ELR (cell line): ENCODE results near the gene ORAI2.

ENCODE experiments used
- DNase-seq: peaks from one replicate; pipeline ENCODE4 v3.0.0-alpha.2; 2015; ENCODE audit warnings: low read depth

The ORAI2 gene

GRCh38 chr7:102415685-102416225, 17.6 kb upstream of the ORAI2 start:
- no peak for DNase-seq

- DNase-seq: no peak
Measured at GRCh38 chr7:102416406-102416805, 17.0 kb upstream of the ORAI2 start.

- no peak for DNase-seq
Measured at GRCh38 chr7:102417105-102417504, 16.3 kb upstream of the ORAI2 start.

GRCh38 chr7:102418592-102418991, 14.8 kb upstream of the ORAI2 start:
- no peak for DNase-seq

- no peak for DNase-seq
Measured at GRCh38 chr7:102421706-102422240, 11.6 kb upstream of the ORAI2 start.

GRCh38 chr7:102424129-102424551, 9.2 kb upstream of the ORAI2 start:
- DNase-seq: no peak

DNA sequence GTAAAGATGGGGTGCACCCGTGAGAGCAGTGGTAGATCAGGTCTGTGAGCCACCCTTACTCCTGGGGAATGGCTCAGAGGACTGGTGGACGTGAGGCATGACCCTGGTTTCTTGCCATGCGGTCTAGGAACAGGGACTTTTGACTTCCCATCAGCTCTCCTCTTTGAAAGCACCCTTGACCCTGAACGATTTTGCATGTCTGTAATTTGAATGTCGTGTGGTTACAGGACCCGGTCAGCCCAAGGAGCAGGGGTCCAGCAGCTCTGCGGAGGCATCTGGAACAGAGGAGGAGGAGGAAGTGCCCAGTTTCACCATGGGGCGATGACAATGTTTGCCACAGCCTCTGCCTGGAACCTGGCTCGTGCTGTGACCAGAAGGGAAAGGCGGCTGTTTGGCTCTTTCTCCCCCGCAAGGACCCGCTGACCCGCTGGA, 8.6 kb upstream of the ORAI2 start:
- DNase-seq: no peak

- no peak for DNase-seq
Measured at GRCh38 chr7:102425639-102426267, 7.6 kb upstream of the ORAI2 start.

- DNase-seq: no peak
Measured at GRCh38 chr7:102426268-102427018, 6.9 kb upstream of the ORAI2 start.

GRCh38 chr7:102427019-102427405, 6.4 kb upstream of the ORAI2 start:
- DNase-seq: no peak

DNA sequence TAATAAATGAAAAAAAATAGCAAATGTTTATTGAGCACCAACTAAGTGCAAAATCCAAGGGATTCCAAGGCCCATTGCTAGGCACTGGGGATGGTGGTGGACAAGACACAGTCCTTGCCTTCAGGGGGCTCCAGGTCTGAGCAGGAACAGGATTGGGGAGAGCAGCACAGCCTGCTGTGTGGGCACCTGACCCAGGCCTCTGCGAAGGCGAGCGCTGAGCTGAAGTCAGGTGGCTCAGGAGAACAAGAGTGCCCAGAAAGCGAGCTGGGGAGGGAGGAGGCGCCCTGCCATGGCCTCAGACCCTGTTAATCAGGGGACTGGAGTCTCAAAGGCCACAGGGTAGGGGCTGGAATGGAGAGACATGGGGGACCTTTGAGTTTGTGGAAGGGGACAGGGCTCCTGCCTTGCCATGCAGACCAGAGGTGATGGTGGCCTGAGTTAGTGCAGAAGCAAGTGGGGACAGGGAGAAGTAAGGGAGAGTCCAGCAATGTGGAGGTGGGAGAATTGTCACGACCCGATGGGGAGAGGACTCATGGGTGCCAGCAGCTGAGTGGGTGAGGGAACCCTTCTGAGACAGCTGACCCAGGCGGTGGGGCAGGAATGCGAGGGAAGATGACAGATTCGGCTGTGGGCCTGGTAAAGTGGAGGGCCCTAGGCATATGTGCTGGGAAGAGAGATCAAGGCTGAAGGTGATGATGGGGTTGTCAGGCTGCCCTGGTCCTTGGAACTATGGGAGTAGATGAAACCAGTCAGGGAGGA, 4.1 kb upstream of the ORAI2 start:
- no peak for DNase-seq

DNA sequence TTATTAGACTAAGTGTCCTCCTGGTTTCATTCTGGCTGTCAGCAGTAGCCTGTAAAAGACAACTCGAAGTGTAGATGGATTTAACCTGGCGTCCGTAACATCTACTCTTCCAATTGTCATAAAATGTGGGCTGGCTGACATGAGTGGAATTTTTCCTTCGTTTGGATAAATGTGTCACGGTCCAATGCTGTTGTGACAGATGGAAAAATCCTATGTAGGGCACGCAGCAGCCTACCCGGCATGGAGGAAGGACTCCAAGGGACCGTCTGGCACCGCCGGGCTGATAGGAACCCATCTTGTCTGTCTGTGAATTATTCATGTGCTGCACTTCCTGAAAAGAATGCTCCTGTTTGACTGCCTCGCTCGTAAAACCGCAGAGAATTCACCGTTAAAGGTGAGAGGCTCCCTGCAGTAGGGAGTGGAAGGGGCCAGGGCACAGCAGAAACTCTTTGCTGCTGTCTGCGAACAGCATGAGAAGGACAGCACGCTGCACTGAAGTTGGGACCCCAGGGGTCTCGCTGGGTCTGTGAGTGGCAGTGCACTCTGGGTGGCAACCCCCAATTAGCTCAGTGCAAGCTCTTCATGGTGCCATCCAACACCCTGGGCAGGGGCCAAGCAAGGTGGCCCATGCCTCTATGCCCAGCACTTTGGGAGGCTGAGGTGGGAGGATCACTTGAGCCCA, 1.6 kb upstream of the ORAI2 start:
- no peak for DNase-seq

- DNase-seq: no peak
Measured at GRCh38 chr7:102432442-102433218, 745 bp upstream of the ORAI2 start.

DNA sequence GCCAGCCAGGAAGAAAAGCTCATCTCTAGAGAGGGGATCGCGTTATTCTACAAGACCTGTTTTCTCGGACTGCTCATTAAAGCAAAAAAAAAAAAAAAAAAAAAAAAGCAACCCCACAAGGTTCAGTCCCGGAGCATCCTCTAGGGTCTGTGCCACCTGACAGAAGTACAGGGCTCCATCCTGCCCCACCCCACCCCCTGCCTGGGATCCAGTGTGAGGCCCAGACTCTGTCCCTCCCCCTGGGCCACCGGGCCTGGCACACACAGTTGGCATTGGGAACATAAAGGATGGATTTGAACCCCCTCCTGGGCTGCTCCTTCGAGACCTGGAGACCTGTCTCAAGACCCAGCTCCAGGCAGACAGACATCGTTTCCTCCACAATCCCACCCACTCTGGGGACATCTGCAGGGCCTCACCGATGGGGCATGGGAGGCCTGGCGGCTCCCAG, 688 bp downstream of the ORAI2 start:
- DNase-seq: no peak

GRCh38 chr7:102436118-102436517, 2.7 kb downstream of the ORAI2 start:
- DNase-seq: no peak

- DNase-seq: peak; percentile 94
Measured at GRCh38 chr7:102439963-102440795, 6.8 kb downstream of the ORAI2 start.

DNA sequence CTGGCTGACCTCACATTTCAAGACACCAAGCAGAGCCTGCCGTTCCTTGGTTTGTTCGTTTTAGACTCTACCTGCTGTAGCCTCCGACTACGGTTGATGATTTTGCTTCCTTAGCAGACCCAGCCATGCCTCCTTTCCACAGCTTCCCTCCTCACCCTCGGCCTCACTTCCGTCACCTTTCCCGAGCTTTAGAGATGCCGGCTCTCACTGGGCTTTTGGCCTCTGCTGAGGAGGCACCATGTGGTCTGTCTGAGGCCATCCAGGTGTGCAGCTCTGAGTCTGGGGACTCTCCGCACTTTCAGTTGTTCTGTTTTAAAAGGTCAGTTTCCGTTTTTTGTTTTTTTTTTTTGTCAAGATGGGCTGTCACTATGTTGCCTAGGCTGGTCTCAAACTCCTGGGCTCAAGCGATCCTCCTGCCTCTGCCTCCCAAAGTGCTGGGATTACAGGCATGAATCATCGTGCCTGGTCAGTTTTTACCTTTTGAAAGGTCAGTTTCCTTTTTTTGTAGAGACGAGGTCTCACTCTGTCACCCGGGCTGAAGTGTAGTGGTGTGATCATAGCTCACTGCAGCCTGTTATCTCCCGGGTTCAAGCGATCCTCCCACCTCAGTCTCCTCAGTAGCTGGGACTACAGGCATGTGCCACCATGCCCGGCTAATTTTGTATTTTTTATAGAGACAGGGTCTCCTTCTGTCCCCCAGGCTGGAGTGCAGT, 11.7 kb downstream of the ORAI2 start:
- no peak for DNase-seq

DNA sequence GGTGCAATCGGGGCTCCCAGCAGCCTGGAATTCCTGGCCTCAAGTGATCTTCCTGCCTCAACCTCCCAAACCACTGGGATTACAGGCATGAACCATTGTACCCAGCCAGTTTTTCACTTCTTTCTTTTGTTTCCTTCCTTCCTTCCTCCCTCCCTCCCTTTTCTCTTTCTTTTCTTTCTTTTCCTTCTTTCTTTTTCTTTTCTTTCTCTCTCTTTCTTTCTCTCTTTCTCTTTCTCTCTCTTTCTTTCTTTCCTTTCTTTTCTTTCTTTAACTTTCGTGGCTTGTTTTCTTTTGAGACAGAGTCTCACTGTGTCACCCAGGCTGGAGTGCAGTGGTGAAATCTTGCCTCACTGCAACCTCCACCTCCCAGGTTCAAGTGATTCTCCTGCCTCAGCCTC, 12.3 kb downstream of the ORAI2 start:
- DNase-seq: no peak

GRCh38 chr7:102446387-102447156, 13.2 kb downstream of the ORAI2 start:
- no peak for DNase-seq
